Inflammatory macrophage treated with lipopolysaccharide for 4 hours (primary cell): ENCODE measurements around the gene ZNF503.

Experiments used
- DNase-seq: peaks from one replicate; pipeline ENCODE4 v3.0.0-alpha.2; 2020

ZNF503 gene

DNA sequence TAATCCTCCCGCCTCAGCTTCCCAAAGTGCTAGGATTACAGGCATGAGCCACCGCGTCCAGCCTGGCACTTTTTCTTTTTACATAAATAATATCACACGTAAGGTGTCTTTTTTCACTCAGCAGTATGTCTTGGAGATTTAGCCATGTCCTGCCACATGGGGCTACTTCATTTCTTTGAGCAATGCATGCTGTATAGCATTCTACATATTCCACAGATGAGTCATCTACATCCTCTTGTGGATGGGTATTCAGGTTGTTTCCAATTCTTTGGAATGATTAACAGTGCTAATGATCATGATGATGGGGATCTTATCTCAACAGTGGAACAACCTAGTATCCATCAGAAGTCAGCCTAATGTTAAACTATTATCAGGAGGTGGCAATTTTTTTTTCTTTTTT is 50.8 kb downstream of the ZNF503 start:
- no peak for DNase-seq
